HG03439 (cell line): ENCODE data around the gene CWF19L2.
"Not testable (repeated sequence)": the region's sequence is repeated elsewhere in the genome, so short reads cannot be mapped to it uniquely, and the experiment has no call there.

Experiments
- ATAC-seq: cut with Tn5 transposase; IDR thresholded peaks from one replicate; pipeline ENCODE4 v1.9.1; 2021; ENCODE audit warnings: mild to moderate bottlenecking, moderate library complexity; ENCODE audit not compliant: unreplicated experiment

CWF19L2 gene

DNA sequence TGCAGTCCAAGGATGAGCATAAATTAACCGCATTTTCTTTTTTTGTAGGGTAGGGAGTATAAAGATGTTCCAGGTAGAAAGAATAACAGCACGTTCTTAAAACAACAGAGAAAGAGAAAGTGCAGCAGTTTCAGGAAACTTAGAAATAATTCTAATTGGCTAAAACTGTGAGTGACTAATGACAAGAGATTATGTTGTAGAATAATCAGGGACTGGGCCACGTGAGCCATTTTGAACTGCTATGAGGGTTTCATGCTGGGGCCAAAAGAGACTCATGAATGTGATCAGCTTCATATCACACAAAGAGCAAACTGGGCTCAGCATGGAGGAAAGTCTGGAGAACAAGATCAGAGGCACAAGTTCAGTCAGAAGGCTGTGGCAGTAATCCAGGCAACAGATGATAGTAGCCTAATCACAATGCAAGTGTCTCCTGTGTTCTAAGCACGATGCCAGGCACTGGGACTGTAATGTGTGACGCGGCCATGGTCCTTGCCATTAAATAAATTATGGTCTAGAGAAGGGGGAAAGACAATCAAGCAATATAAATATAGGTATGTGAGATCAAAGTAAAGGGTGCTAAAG lies 17.9 kb downstream of the CWF19L2 start:
- ATAC-seq = no peak

DNA sequence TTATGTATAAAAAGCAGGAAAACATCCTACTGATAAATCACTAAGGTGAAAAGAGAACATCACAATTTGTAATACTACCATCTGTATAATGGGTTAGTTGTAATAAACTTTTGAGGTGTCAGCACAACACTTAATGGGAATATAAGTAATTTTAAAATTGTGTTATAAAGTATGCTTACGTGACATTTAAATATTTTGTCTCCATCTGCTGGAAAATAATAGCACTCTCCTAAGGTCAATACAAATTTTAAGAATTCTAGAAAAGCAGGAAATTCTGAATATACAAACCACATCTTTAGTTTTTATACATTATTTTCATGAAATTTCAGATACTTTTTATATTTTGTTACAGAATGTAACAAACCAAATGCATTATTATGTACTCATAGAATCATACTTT lies 19.5 kb downstream of the CWF19L2 start:
- no peak for ATAC-seq

DNA sequence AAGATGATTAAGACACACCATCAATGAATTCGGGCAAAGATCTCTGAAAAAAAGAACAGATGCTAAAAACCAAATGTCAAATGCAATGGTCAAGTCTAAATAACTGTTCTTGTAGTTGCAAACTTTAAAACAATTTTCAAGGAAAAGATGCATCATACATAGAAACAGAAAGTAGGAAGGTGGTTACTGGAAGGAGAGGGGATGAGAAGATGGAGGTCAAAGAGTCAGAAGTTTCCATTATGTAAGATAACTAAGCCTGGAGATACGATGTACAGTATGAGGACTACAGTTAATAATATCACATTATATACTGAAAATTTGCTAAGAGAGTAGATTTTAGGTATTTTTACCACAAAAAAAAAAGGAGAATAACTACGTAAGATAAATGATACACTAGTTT lies 27.1 kb downstream of the CWF19L2 start:
- no peak for ATAC-seq

DNA sequence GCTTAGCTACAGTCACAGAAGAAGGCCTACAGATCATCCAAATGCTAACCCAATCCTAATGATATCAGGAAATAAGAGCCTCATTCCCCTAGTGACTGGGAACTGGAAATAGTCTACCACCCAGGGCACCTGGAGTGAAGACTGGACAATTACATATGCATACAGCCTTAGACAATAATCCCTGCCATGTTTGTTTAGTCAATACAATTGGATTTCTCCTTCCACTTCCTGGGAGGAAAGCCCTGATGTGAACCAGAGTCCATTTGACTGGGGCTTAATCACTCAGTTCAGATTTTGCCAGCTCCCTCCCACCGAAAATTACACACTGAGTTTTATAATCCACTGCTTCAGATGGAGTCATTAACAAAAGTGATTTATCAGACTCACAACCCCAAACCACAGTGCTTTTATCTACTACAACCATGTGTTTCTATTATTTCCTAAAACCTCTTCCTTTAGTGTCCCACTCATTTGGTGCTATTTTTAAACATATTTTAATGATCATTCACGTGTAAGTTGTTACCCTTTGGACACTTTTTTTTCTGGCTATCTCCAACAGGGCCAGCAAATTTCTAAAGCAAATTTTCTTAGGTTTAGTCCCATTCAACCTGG lies 29.9 kb downstream of the CWF19L2 start:
- ATAC-seq = no peak

DNA sequence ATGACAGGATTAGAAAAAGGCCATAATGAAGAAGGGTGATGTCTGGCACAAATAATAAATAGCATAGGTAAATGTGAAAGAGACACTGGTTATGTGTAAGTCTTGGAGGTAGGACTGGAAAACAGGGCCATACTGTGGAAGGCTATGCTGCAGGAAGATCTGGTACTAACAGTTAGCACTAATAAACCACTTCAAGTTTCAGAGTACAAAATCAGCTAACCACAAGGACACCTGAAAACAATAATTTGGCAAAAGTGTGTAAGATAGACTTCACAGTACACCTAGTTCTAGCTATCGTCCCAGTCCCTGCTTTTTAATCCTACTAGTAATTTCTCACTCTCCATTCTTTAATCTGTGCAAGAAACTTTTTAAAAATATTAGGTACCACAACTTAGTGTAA lies 44.3 kb downstream of the CWF19L2 start:
- no peak for ATAC-seq

DNA sequence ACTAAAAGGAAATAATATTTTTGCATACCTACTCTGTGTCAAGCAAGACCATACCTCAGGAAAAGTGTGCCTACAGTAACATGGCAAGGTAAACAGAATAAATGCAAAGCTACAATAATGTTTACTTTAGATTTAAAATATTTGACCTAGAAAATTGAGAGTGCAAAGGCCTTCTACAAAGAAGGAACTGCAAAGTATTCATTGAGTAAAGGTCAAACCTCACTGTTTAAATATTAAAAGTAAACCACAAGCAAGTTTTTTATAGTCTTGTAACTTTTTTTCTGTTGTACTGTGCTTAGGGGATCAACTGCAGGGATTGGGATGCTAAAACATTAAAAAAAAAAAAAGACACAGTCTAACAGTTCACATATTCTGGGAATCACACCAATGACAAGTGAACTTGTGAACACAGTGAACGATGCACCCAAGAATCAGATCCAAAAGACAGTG lies 48.8 kb downstream of the CWF19L2 start:
- no peak for ATAC-seq

DNA sequence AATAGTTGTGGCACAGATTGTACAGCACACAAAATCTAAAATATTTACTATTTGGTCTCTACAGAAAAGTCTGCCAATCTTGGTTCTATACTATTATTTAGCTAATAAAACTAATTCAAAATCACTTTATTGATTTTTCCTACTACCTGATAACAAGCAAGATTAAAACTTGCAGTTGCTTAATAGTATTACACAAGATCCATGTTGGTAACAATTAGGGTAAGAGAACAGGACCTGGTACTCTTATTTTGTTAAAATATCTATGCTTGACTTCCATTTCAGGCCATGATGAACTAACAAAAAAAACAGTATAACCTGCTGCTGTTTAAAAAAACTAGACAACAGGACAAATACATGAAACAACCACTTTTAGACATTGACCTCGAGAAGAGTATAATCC lies 52.4 kb downstream of the CWF19L2 start:
- ATAC-seq = no peak

DNA sequence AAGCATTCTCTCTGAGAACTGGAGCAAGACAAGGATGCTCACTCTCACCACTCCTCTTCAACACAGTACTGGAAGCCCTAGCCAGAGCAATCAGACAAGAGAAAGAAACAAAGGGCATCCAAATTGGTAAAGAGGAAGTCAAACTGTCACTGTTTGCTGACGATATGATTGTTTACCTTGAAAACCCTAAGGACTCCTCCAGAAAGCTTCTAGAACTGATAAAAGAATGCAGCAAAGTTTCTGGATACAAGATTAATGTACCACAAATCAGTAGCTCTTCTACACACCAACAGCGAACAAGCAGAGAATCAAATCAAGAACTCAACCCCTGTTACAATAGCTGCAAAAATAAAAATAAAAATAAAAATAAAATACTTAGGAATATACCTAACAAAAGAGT lies 56.5 kb downstream of the CWF19L2 start:
- not testable (repeated sequence) for ATAC-seq

DNA sequence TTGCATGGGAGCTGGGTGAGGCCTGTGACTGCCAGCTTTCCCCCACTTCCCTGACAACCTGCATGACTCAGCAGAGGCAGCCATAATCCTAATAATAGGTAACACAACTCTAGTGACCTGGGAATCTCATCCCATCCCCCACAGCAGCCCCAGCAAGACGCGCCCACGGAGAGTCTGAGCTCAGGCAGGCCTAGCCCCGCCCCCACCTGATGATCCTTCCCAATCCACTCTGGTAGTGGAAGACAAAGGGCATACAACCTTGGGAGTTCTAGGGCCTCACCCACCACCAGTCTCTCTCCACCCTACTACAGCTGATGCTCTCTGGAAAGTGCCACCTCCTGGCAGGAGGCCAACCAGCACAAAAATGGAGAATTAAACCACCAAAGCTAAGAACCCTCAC lies 60.3 kb downstream of the CWF19L2 start:
- no peak for ATAC-seq

DNA sequence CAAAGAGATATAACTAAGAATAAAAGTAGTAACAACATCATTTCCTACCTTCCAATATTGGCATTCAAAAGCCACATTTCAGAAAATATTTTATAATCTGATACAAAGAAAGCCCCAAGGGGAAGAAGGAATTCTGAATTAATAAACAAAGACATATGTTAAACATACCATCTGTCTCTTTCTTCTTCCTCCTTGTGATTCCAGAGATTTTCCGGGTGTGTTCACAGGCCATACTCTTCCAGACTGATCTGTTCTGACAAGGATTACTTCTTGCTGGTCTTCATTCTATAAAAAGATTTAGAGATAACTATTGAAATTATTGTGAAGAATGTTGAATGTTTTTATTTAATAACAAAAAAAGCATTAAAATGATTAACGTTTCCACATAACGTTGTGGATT lies 65.0 kb downstream of the CWF19L2 start:
- no peak for ATAC-seq

DNA sequence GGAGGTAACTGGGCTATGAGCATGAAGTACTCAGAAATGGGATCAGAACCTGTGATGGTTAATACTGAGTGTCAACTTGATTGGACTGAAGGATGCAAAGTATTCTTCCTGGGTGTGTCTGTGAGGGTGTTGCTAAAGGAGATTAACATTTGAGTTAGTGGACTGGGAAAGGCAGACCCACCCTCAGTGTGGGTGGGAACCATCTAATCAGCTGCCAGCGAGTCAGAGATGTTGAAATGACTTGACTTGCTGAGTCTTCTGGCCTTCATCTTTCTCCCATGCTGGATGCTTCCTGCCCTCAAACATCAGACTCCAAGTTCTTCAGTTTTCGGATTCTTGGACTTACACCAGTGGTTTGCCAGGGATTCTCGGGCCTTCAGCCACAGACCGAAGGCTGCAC lies 66.9 kb downstream of the CWF19L2 start:
- ATAC-seq = not testable (repeated sequence)

DNA sequence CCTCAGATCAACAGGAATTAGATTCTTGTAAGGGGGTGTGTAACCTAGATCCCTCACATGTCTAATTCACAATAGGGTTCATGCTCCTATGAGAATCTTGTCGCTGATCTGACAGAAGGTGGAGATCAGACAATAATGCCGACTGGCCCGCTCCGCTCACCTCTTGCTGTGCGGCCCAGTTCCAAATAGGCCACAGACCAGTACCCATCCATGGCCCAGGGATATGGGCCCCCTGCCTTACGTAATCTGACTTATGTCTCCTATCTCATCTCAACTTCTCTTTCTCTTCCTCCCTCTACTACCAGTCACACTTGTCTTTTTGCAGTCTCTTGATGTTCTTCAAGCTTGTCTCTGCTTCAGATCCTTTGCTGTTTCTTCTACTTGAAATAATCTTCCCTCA lies 70.0 kb downstream of the CWF19L2 start:
- no peak for ATAC-seq

DNA sequence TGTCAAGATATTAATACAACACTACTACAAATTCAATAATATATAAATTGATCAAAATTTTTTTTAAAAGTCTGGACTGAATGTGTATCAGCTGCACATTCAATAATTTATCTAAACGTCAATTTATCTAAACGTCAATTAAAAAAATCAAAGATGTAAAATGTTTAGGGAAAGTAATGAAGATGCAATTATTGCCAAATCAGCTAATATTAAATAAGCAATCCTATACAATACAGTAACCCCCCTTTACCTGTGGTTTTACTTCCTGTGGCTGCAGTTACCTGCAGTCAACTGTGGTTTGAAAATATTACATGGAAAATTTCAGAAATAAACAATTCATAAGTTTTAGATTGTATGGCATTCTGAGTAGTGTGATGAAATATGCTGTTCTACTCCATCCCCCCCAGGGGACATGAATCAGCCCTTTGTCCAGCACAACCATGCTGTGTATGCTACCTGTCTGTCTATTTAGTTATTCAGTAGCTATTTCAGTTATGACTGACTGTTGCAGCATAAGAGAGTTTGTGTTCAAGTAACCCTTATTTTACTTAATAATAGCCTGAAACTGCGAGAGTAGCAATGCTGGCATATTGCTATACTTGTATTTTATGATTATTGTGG lies 72.2 kb downstream of the CWF19L2 start:
- ATAC-seq = no peak

DNA sequence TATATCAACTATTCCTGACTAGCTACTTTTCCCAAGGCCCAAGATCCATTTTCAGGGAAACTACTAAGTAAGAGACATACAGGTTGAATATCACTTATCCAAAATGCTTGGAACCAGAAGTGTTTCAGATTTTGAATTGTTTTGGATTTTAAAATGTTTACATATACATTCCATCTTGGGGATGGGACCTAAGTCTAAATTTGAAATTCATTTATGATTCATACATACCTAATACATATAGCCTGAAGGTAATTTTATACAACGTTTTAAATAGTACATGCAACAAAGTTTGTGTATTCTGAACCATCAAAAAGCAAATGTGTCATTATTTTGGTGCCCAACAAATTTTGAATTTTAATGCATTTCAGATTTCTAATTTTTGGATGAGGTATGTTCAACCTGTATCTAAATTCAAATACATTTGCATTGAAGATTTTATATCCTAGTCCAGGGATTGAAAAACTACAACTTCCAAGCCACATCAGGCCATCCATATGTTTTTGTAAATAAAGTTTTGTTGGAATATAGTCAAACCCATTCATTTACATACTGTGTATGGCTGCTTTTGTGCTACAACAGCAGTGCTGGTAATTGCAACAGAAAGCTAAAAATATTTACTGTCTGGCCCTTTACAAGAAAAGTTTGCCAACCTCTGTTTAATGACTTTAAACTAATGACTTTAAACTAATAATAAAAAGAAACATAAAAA lies 73.3 kb downstream of the CWF19L2 start:
- ATAC-seq = no peak

DNA sequence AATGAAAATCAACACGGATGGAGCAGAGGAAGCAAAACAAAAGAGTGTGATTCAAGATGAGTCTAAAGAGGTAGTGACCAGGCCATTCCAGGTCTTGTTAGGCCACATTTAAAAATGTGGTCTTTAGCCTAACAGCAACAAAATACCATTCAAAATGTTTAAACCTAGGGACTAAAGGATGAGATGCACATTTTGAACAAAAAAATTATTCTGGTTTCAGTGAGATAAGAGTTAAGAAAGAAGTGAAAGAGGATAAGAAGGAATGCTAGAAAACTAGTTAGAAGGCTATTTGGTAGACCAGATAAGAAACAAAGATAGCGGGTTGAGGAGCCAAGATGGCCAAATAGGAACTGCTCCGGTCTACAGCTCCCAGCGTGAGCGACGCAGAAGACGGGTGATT lies 85.2 kb downstream of the CWF19L2 start:
- no peak for ATAC-seq

DNA sequence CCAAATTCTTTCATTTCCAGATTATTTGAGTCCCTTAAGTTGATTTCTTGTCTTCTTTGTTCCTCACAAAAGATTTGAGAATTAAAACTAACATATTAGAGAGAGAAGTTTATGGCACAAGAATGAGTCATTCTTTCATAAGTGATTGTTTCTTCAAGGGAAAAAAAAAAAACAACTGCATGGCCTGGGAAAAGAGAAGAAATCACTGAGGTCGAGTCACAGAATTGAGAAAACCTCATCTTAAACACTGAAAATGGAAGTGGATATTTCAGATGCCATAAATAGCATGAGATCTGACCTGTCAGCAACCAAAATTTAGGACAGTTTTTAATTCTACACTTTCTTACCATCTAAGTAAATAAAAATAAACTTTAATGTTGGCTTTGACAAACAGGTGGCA lies 87.2 kb downstream of the CWF19L2 start:
- ATAC-seq = no peak

DNA sequence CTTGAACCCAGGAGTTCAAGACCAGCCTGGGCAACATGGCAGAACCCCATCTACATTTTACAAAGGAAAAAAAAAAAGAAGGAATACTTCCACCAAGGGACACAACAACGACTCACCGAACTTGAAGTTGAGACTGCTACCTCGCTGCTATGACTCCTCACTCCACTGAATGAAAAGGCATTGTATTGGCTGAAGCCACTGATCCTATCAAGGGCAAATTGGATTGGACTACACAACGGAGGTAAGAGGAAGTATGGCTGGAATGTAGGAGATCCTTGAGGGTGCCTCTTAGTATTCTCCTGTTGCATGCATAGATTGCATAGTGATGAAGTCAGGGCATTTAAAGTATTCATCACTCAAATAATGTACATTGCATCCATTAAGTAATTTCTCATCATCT lies 97.9 kb downstream of the CWF19L2 start:
- no peak for ATAC-seq

DNA sequence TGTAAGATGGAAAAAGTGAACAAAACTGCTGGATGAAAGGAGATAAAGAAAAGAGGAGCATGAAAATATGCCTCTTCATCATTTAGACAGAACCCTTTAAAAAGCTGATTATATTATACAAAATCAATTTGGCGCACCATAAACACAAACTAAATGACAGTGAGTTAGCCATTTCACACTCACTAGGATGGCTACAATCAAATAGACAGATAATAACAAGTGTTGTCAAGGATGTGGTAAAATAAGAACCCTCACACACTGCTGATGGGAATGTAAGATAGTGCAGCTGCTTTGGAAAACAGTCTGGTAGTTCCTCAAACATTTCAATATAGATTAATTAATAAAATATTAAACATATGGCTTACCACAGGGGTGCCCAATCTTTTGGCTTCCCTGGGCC lies 99.7 kb downstream of the CWF19L2 start:
- no peak for ATAC-seq

DNA sequence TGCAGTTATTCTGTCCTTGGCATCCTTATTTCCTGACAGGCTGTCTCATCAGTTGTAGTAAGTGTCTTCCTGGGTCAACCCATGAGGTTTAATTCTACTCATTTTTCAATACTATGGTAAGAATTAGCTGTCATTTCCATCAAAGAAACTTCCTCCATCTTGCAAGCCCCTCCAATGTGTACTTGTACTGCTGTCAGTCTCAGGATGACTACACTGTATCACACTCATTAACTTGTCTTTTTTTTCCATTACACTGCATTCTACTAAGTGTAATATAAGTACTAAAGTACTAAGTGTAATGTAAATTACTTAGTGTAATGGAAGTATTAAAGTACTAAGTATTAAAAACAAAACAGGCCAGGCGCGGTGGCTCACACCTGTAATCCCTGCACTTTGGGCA lies 102.8 kb downstream of the CWF19L2 start:
- ATAC-seq = no peak

DNA sequence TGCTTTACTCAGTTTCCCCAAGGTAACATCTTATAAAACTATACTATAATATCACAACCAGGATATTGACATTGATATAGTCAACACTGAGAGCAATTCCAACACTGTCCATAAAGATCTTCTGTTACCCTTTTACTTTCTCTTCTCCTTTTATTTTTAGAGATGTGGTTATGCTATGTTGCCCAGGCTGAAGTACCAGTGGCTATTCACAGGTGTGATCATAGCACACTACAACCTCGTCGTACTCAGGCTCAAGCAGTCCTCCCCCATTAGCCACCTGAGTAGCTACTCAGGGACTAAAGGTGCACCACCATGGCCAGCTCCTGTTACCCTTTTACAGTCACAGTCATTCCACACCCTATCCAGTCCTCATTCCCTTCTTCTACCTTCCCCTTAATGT lies 119.7 kb downstream of the CWF19L2 start:
- ATAC-seq = no peak

DNA sequence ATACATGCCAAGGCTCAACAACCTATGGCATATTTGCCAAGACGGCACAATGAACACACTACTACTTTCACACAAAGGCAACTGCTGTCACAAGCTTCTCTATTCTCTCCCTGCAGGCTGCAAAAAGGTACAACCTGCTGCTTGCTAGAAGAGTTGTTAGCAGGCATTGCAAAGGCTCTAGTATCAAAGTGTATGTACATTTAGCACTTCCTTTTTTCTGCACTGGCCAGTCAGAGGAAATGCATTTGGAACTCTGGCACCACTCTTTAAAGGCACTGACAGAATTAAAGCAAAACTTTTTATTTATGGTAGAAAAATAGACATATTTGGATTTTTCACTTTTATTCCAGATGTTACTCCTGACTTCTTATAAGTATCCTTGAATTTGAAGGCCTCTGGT lies 125.9 kb downstream of the CWF19L2 start:
- ATAC-seq = no peak

DNA sequence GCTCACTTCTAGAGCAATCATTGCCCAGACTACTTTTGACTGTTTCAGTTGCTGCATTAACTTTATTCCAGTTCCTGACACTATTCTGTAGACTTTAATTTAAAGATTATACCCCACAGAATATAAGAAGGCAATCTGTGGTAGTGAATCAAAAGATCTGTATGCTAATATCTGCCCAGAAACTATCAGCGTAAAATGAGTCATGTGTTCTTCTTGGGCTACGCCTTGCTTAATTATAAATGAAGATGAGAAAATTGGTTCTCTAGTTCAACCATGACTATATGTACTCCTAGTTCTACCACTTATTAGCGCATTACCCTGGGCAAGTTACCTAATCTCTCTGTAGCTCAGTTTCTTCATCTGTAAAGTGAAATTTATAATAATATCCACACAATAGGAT lies 128.5 kb downstream of the CWF19L2 start:
- no peak for ATAC-seq
